OCI-LY1 (cell line): ENCODE measurements around the gene DNAJA3.

Source experiments
- CTCF ChIP-seq: fragments of 200-600 bp; sonication (generic), shearing (Covaris generic); IDR thresholded peaks from 2 replicates; pipeline ENCODE4 v1.5.1; 2017; ENCODE audit warnings: mild to moderate bottlenecking, antibody characterized with exemption, low read length, moderate library complexity, mixed read lengths
- EZH2 ChIP-seq: fragments of 200-600 bp; sonication (generic), shearing (Covaris generic); IDR thresholded peaks from 2 replicates; pipeline ENCODE4 v1.8.0; 2017; ENCODE audit warnings: borderline replicate concordance, mixed run types, mild to moderate bottlenecking, antibody characterized with exemption, low read length, moderate library complexity, mixed read lengths

GRCh38 chr16:4376893-4377572, 48.6 kb upstream of the DNAJA3 start:
- no peak for TF ChIP-seq EZH2
- TF ChIP-seq CTCF: no peak
